ENCODE measurements around the gene DEFB108B.
"Not testable (repeated sequence)": the region's sequence is repeated elsewhere in the genome, so short reads cannot be mapped to it uniquely, and the experiment has no call there.

DEFB108B gene

GRCh38 chr11:71821539-71821938, 11.5 kb upstream of the DEFB108B start:
- DNase-seq = not testable (repeated sequence)

GRCh38 chr11:71829247-71829646, 3.8 kb upstream of the DEFB108B start:
- DNase-seq = not testable (repeated sequence)

- not testable (repeated sequence) for DNase-seq
Measured at GRCh38 chr11:71829686-71830085, 3.3 kb upstream of the DEFB108B start.

GRCh38 chr11:71842720-71843119, 9.7 kb downstream of the DEFB108B start:
- not testable (repeated sequence) for DNase-seq

GRCh38 chr11:71843355-71843754, 10.4 kb downstream of the DEFB108B start:
- not testable (repeated sequence) for DNase-seq

- DNase-seq = no peak
Measured at GRCh38 chr11:71843858-71844257, 10.9 kb downstream of the DEFB108B start.

- DNase-seq = not testable (repeated sequence)
Measured at GRCh38 chr11:71853895-71854294, 20.9 kb downstream of the DEFB108B start.

GRCh38 chr11:71855880-71856279, 22.9 kb downstream of the DEFB108B start:
- DNase-seq = peak; percentile 60

- DNase-seq = not testable (repeated sequence)
Measured at GRCh38 chr11:71860835-71861234, 27.8 kb downstream of the DEFB108B start.

GRCh38 chr11:71863978-71864627, 31.1 kb downstream of the DEFB108B start:
- peak; percentile 82 for DNase-seq

GRCh38 chr11:71867209-71867608, 34.2 kb downstream of the DEFB108B start:
- DNase-seq = not testable (repeated sequence)

GRCh38 chr11:71869931-71870330, 36.9 kb downstream of the DEFB108B start:
- not testable (repeated sequence) for DNase-seq

- DNase-seq = not testable (repeated sequence)
Measured at GRCh38 chr11:71870661-71871060, 37.7 kb downstream of the DEFB108B start.

GRCh38 chr11:71876262-71876661, 43.3 kb downstream of the DEFB108B start:
- DNase-seq = peak; percentile 73

GRCh38 chr11:71878059-71878458, 45.1 kb downstream of the DEFB108B start, which contains the start of gene DEFB131B:
Gene DEFB131B, plus strand, starts transcription at chr11:71878453. Its CDS starts 0 bp downstream, at chr11:71878453.
- DNase-seq = not testable (repeated sequence)

- DNase-seq = not testable (repeated sequence)
Measured at GRCh38 chr11:71885806-71886205, 52.8 kb downstream of the DEFB108B start.
